Measurements from ENCODE around the gene CES4A. TPM values are rescaled to one million over a fixed set of nuclear protein-coding genes. Genes with fewer than 3 reads are reported as not detected.

The CES4A gene
- polyA plus RNA-seq, 1 of the 3 experiments (the other 2 are of a cell fraction) = 7.3 TPM

- Histone ChIP-seq H3K27ac (ENCODE audit: low read depth in 2 of 2, low read length in 1 of 2) (no peak overlapping the region), H3K4me2 (no peak overlapping the region), H3K4me3 (ENCODE audit: low read depth in 2 of 2, low read length in 1 of 2) (no peak overlapping the region), H3K79me2 (ENCODE audit: insufficient read depth) (peaks cover 100% of the 10 kb centered on the region), H2AFZ (ENCODE audit: low read depth) (no peak overlapping the region), H3K4me1 (ENCODE audit: control insufficient read depth in 1 of 2, insufficient read depth in 2 of 2, low read depth in 1 of 2, low read length in 1 of 2) (peaks cover 0 to 8% of the 10 kb centered on the region in 2 experiments; a peak in 1 of 4 replicates), H3F3A (replicated peaks; ENCODE audit: insufficient read depth) (peaks cover 15% of the 10 kb centered on the region), H3K9me2 (no peaks in the 10 kb centered on the region), H4K20me1 (ENCODE audit: insufficient read depth) (peaks cover 45% of the 10 kb centered on the region), H3K36me3 (replicated peaks in 1 of 2; ENCODE audit: control insufficient read depth in 1 of 2, insufficient read depth in 2 of 2, low read length in 1 of 2) (peaks cover 21 to 66% of the 10 kb centered on the region in 2 experiments), H3K9me3 (no peaks in the 10 kb centered on the region), H3K9ac (no peak overlapping the region), H3K27me3 (ENCODE audit: insufficient read depth) (no peaks in the 10 kb centered on the region)
- CTCF ChIA-PET = interaction anchor here (1.0 to 1.8 kb wide), 5 partner anchors 26 to 112 kb away, joined by 3 to 5 read pairs (median 4); partner anchors contain the start of gene CES3
- WGBS (ENCODE audit: low lambda C conversion rate) = 97% methylated on average over 1 of the region's 1 CpG
- no peak for DNase-seq
- TF ChIP-seq ELF1 (IDR thresholded peaks at IDR 0.05) (no peak), SIN3A (IDR thresholded peaks at IDR 0.05; ENCODE audit: borderline replicate concordance, low read depth, low read length) (no peak), POLR2AphosphoS5 (IDR thresholded peaks at IDR 0.05; ENCODE audit: low read depth, low read length) (no peak), NFIC (IDR thresholded peaks at IDR 0.05; ENCODE audit: borderline replicate concordance) (no peak), RFX5 (IDR thresholded peaks at IDR 0.05; ENCODE audit: low read length) (no peak), SMC3 (IDR thresholded peaks at IDR 0.05; ENCODE audit: low read depth, low read length) (no peak), MAX (IDR thresholded peaks at IDR 0.05; ENCODE audit: low read depth) (no peak), FOSL2 (IDR thresholded peaks at IDR 0.05; ENCODE audit: borderline replicate concordance, low read depth) (no peak), PBX3 (IDR thresholded peaks at IDR 0.05) (no peak), ZBTB33 (IDR thresholded peaks at IDR 0.05; ENCODE audit: borderline replicate concordance, low read depth) (no peak), TAF1 (IDR thresholded peaks at IDR 0.05; ENCODE audit: borderline replicate concordance, low read depth, low read length) (no peak), NRF1 (IDR thresholded peaks at IDR 0.05; ENCODE audit: low read depth, low read length) (no peak), TCF12 (IDR thresholded peaks at IDR 0.05) (no peak), MXI1 (IDR thresholded peaks at IDR 0.05; ENCODE audit: low read depth, low read length) (no peak)
- POLR2A ChIA-PET = interaction anchor here (0.7 kb wide), 1 partner anchor 15 kb away, joined by 4 read pairs; no protein-coding TSS in a partner anchor
Observed at GRCh38 chr16:67043420-67043819, 55.0 kb downstream of the CES4A start.

- Histone ChIP-seq H3K9me2 (no peaks in the 10 kb centered on the region), H3K4me1 (ENCODE audit: control insufficient read depth in 1 of 2, insufficient read depth in 2 of 2, low read depth in 1 of 2, low read length in 1 of 2) (0 out of 4 replicates have a peak, but pooled peaks cover 0 to 3% of the 10 kb centered on the region in 2 experiments), H3K79me2 (ENCODE audit: insufficient read depth) (peaks cover 91% of the 10 kb centered on the region), H2AFZ (ENCODE audit: low read depth) (no peak overlapping the region), H3K9ac (no peak overlapping the region), H3F3A (replicated peaks; ENCODE audit: insufficient read depth) (peaks cover 46% of the 10 kb centered on the region), H3K27me3 (ENCODE audit: insufficient read depth) (no peaks in the 10 kb centered on the region), H3K4me3 (ENCODE audit: low read depth in 2 of 2, low read length in 1 of 2) (no peak overlapping the region), H4K20me1 (ENCODE audit: insufficient read depth) (no peaks in the 10 kb centered on the region), H3K4me2 (no peak overlapping the region; the same call in 1 of the 2 replicates), H3K9me3 (no peaks in the 10 kb centered on the region), H3K27ac (ENCODE audit: low read depth in 2 of 2, low read length in 1 of 2) (peak overlapping the region in 1 of 2 experiments; percentile 40; a peak in 2 of 4 replicates), H3K36me3 (replicated peaks in 1 of 2; ENCODE audit: control insufficient read depth in 1 of 2, insufficient read depth in 2 of 2, low read length in 1 of 2) (peaks cover 0 to 29% of the 10 kb centered on the region in 2 experiments)
- CTCF ChIA-PET = no interaction called here
- no peak for TF ChIP-seq ELF1 (IDR thresholded peaks at IDR 0.05)
- TF ChIP-seq MEF2A (IDR thresholded peaks at IDR 0.05; ENCODE audit: borderline replicate concordance, low read depth) = no peak
- 0 out of 2 replicates have a peak, but pooled peaks have one; percentile 19 for TF ChIP-seq FOSL2 (IDR thresholded peaks at IDR 0.05; ENCODE audit: borderline replicate concordance, low read depth)
- WGBS (ENCODE audit: low lambda C conversion rate) = 81% methylated on average over 2 of the region's 2 CpGs
- POLR2A ChIA-PET = no interaction called here
- DNase-seq = no peak
Observed at GRCh38 chr16:67050796-67051195, 62.4 kb downstream of the CES4A start.
